Endothelial cell of umbilical vein (primary cell): Measurements from ENCODE around the gene CCNJL. TPM values are rescaled to one million over a fixed set of nuclear protein-coding genes. Genes with fewer than 3 reads are reported as not detected.
A peak's percentile ranks its signal among the peaks of the same experiment; 100 is the strongest.

Experiments
- BruUV-seq: library from RNA; stranded (reverse); fragments of 400-500 nt; replicated peaks from 2 replicates; lab custom pipeline; 2021; lab: Mats Ljungman, UMichigan
- CTCF ChIA-PET: fragments of 300-600, 350-600 bp; sonication (Branson Sonifier 250); formaldehyde crosslinking; loops from one replicate; lab custom pipeline; 2021; ENCODE audit warnings: antibody characterized with exemption, inconsistent platforms; lab: Charles Lee
- POLR2A ChIA-PET: fragments of 300-600, 350-600 bp; sonication (Branson Sonifier 250); formaldehyde crosslinking; loops from one replicate; lab custom pipeline; 2021; ENCODE audit warnings: antibody characterized with exemption, inconsistent platforms; lab: Charles Lee
- DNase-seq: peaks from one replicate; pipeline ENCODE4 v3.0.0-alpha.2; 2011; ENCODE audit warnings: low read depth, low spot score
- FAIRE-seq: peaks from 2 replicates; lab custom pipeline; 2011; peaks lifted over from hg19 to GRCh38; lab: Jason Lieb, UNC
- H2AFZ ChIP-seq: 2 replicates; pipeline ENCODE4 v1.6.0; 2012; ENCODE audit warnings: low read depth, low read length, control low read depth, inconsistent platforms
- H3K27ac ChIP-seq: 2 replicates; pipeline ENCODE4 v1.5.1; 2011; ENCODE audit warnings: low read depth, mild to moderate bottlenecking, control low read depth, low read length, moderate library complexity; ENCODE audit not compliant: insufficient read depth
- H3K27me3 ChIP-seq, 2 experiments: 2 replicates each; pipeline versions ENCODE4 v1.6.0 to v1.6.1; 2011; ENCODE audit warnings: low read length in 2 of 2, mixed read lengths in 1 of 2; ENCODE audit not compliant: control insufficient read depth in 2 of 2, insufficient read depth in 2 of 2
- H3K36me3 ChIP-seq, 2 experiments: 2 replicates in 1 of 2; 3 replicates in 1 of 2; pipeline ENCODE4 v1.5.1; 2011; ENCODE audit warnings: low read length in 2 of 2, mild to moderate bottlenecking in 1 of 2, moderate library complexity in 1 of 2; ENCODE audit not compliant: control insufficient read depth in 2 of 2, insufficient read depth in 2 of 2; ENCODE audit errors: extremely low read depth in 1 of 2
- H3K4me1 ChIP-seq: 3 replicates; pipeline ENCODE4 v1.5.1; 2011; ENCODE audit warnings: mild to moderate bottlenecking, low read length; ENCODE audit not compliant: control insufficient read depth, insufficient read depth; ENCODE audit errors: extremely low read depth
- H3K4me2 ChIP-seq: 2 replicates; pipeline ENCODE4 v1.6.1; 2011; ENCODE audit warnings: low read length, control low read depth, mixed read lengths; ENCODE audit not compliant: insufficient read depth
- H3K4me3 ChIP-seq, 3 experiments: fragments of 200-600 bp in 1 of 3; sonication (generic), shearing (Covaris generic) in 1 of 3; replicated peaks in 1 of 3; 2 replicates each; pipeline ENCODE4 v1.5.1; 2011 to 2016; ENCODE audit warnings: control low read depth in 3 of 3, low read length in 3 of 3, mild to moderate bottlenecking in 2 of 3, inconsistent platforms in 1 of 3, low read depth in 1 of 3, moderate library complexity in 1 of 3; ENCODE audit not compliant: insufficient read depth in 1 of 3
- H3K79me2 ChIP-seq: 2 replicates; pipeline ENCODE4 v1.6.0; 2012; ENCODE audit warnings: low read length, inconsistent platforms; ENCODE audit not compliant: control insufficient read depth, insufficient read depth
- H3K9ac ChIP-seq: replicated peaks from 2 replicates; pipeline ENCODE3; 2011; ENCODE audit warnings: low read length, control low read depth; ENCODE audit not compliant: insufficient read depth; ENCODE audit errors: extremely low read depth
- H3K9me1 ChIP-seq: replicated peaks from 3 replicates; pipeline ENCODE4 v1.6.0; 2011; ENCODE audit warnings: mild to moderate bottlenecking, low read length; ENCODE audit not compliant: control insufficient read depth, insufficient read depth; ENCODE audit errors: extremely low read depth
- H3K9me3 ChIP-seq: replicated peaks from 2 replicates; pipeline ENCODE4 v1.5.1; 2012; ENCODE audit warnings: low read length, inconsistent platforms; ENCODE audit not compliant: control insufficient read depth, insufficient read depth
- H4K20me1 ChIP-seq: replicated peaks from 2 replicates; pipeline ENCODE3; 2011; ENCODE audit warnings: mild to moderate bottlenecking, low read length; ENCODE audit not compliant: control insufficient read depth, insufficient read depth; ENCODE audit errors: extremely low read depth
- EZH2 ChIP-seq: IDR thresholded peaks from 2 replicates; pipeline ENCODE4 v1.6.1; 2012; ENCODE audit warnings: borderline replicate concordance, low read depth, mild to moderate bottlenecking, moderate library complexity, low read length, inconsistent platforms; ENCODE audit not compliant: severe bottlenecking
- FOS ChIP-seq: IDR thresholded peaks from 2 replicates; pipeline ENCODE4 v1.6.1; 2011; ENCODE audit warnings: mild to moderate bottlenecking, low read length, moderate library complexity, borderline replicate concordance; ENCODE audit not compliant: insufficient read depth
- GATA2 ChIP-seq: IDR thresholded peaks from 2 replicates; pipeline ENCODE4 v1.7.0; 2011; ENCODE audit warnings: low read depth, mild to moderate bottlenecking, moderate library complexity, mixed read lengths, low read length; ENCODE audit not compliant: insufficient read length, insufficient read depth
- JUN ChIP-seq: IDR thresholded peaks from 2 replicates; pipeline ENCODE4 v1.6.1; 2011; ENCODE audit warnings: borderline replicate concordance, low read depth; ENCODE audit not compliant: insufficient read length, insufficient read depth
- MYC ChIP-seq: IDR thresholded peaks from one replicate; pipeline ENCODE4 v1.6.1; 2011; ENCODE audit warnings: mild to moderate bottlenecking, low read depth, low read length
- POLR2A ChIP-seq: IDR thresholded peaks from 2 replicates; pipeline ENCODE4 v1.6.1; 2012; ENCODE audit warnings: low read depth, mild to moderate bottlenecking, control low read depth, low read length
- POLR2AphosphoS5 ChIP-seq: IDR thresholded peaks from 2 replicates; pipeline ENCODE4 v1.6.1; 2012; ENCODE audit warnings: low read depth, mild to moderate bottlenecking, control low read depth, low read length, moderate library complexity; ENCODE audit not compliant: insufficient read depth
- dilution Hi-C: fragments of 300-500 bp; cut with MboI; formaldehyde crosslinking; loops from one replicate; pipeline ENCODE4 v1.15.0; 2019; ENCODE audit warnings: low sequenced_read_pairs; ENCODE audit not compliant: extremely low pct_ligation_motif_present
- intact Hi-C: fragments of 100-400 bp; cut with micrococcal nuclease; formaldehyde crosslinking; loops from one replicate; pipeline ENCODE4 v1.10.0; 2022
- polyA plus RNA-seq, 4 experiments: library from polyadenylated mRNA; depleted of rRNA in 3 of 4; stranded (reverse) in 3 of 4; unstranded in 1 of 4; fragments of >200 nt; gene quantifications; 2 replicates each; pipeline versions ENCODE4 v1.2.1 to v1.2.3, GENCODE V29; 2011 to 2012; ENCODE audit warnings: missing spikeins in 1 of 4
- total RNA-seq: library from RNA; stranded (reverse); gene quantifications from 2 replicates; pipeline ENCODE4 v1.2.3, GENCODE V29; 2021
- TF ChIP-seq, protein P1 (sequence below), 2 donors: IDR thresholded peaks; 1 replicate in 1 of 2; 2 replicates in 1 of 2; pipeline ENCODE4 v1.5.1; 2011; ENCODE audit warnings: low read length in 2 of 2, mild to moderate bottlenecking in 2 of 2, moderate library complexity in 2 of 2, control low read depth in 1 of 2, inconsistent platforms in 1 of 2, low read depth in 1 of 2; ENCODE audit not compliant: insufficient read depth in 1 of 2; ENCODE audit errors: extremely low read depth in 1 of 2
- TF ChIP-seq, protein P2 (sequence below): IDR thresholded peaks from 2 replicates; pipeline ENCODE4 v1.6.1; 2011; ENCODE audit not compliant: insufficient read depth, insufficient read length

CCNJL gene
- total and polyA plus RNA-seq, 2 donors (not counting 3 experiments of a cell fraction or from before 2014, with no cell fraction given): 20.0 to 21.3 TPM

DNA sequence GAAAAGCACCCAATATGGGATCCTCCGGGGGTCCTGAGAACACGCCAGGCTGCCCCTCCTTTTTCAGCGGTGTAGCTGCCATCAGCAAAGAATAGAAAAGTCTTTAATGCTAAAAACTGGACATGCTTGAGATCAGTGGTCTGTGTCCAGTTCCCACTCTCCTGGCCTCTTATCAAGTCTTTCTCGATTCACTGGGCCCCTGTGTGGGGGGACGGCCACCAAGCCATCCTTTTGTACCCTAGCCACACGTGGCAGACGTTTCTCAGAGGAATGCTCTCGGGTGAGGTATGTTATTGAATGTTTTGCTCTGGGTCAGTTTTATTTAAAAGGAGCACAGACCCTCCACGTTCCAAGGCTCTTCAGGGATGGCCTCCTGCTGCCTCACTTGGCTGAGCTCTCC is 59.4 kb downstream of the CCNJL start:
- ChIA-PET CTCF (interaction anchor here (1.4 kb wide), 1 partner anchor 10 kb away, joined by 9 read pairs; no protein-coding TSS in a partner anchor), POLR2A (no interaction called here)
- no peaks in the 10 kb centered on the region for H4K20me1 ChIP-seq
- H3K27ac ChIP-seq: no peak overlapping the region
- H3K9me3 ChIP-seq: no peaks in the 10 kb centered on the region
- no peaks in the 10 kb centered on the region for H3K79me2 ChIP-seq
- H3K4me2 ChIP-seq: no peak overlapping the region
- intact Hi-C loops (no loop called here), dilution Hi-C loops (no loop called here)
- H3K36me3 ChIP-seq: peaks cover 0 to 30% of the 10 kb centered on the region in 2 experiments
- TF ChIP-seq POLR2AphosphoS5: no peak
- no peak for TF ChIP-seq EZH2
- TF ChIP-seq, protein P1, sequence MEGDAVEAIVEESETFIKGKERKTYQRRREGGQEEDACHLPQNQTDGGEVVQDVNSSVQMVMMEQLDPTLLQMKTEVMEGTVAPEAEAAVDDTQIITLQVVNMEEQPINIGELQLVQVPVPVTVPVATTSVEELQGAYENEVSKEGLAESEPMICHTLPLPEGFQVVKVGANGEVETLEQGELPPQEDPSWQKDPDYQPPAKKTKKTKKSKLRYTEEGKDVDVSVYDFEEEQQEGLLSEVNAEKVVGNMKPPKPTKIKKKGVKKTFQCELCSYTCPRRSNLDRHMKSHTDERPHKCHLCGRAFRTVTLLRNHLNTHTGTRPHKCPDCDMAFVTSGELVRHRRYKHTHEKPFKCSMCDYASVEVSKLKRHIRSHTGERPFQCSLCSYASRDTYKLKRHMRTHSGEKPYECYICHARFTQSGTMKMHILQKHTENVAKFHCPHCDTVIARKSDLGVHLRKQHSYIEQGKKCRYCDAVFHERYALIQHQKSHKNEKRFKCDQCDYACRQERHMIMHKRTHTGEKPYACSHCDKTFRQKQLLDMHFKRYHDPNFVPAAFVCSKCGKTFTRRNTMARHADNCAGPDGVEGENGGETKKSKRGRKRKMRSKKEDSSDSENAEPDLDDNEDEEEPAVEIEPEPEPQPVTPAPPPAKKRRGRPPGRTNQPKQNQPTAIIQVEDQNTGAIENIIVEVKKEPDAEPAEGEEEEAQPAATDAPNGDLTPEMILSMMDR (IDR thresholded peaks at IDR 0.05; ENCODE audit: extremely low read depth in 1 of 2, insufficient read depth in 1 of 2, low read depth in 1 of 2, low read length in 2 of 2): no peak
- TF ChIP-seq JUN: no peak
- no peak for TF ChIP-seq FOS
- TF ChIP-seq, protein P2, sequence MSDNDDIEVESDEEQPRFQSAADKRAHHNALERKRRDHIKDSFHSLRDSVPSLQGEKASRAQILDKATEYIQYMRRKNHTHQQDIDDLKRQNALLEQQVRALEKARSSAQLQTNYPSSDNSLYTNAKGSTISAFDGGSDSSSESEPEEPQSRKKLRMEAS: no peak
- no peak for TF ChIP-seq MYC
- no peak for TF ChIP-seq GATA2
- TF ChIP-seq POLR2A: no peak
- H3K9ac ChIP-seq: no peak overlapping the region
- H3K4me1 ChIP-seq: no peaks in the 10 kb centered on the region
- no peaks in the 10 kb centered on the region for H3K9me1 ChIP-seq
- BruUV-seq: TSS peak; percentile 27
- H2AFZ ChIP-seq: no peak overlapping the region
- H3K4me3 ChIP-seq: no peak overlapping the region
- FAIRE-seq: no peak
- DNase-seq: no peak
- no peaks in the 10 kb centered on the region for H3K27me3 ChIP-seq
